GM19395 (cell line): ENCODE data around the gene AOC3.
"Not testable (repeated sequence)": the region's sequence is repeated elsewhere in the genome, so short reads cannot be mapped to it uniquely, and the experiment has no call there.

Source experiments
- ATAC-seq: cut with Tn5 transposase; IDR thresholded peaks from one replicate; pipeline ENCODE4 v1.9.1; 2021; ENCODE audit warnings: mild to moderate bottlenecking, moderate library complexity; ENCODE audit not compliant: unreplicated experiment

AOC3 gene

DNA sequence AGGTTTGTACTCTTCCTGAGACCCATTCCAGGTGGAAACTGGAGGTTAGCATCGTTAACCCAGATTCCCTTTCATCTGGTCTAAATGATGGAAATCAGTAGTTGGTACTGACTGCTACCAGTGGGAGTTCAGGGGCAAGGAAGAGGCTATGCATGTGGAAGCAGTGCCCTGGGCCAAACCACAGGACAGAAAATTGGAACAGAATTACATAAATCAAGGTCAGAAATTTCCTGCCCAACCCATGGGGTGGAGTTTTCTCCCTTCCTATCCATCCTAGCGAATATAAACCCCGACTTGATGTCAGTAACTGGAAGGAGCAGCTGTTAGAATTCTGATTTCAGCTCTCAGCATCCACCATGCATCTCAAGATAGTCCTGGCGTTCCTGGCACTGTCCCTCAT is 6.7 kb upstream of the AOC3 start, which contains the start of gene AOC2:
Gene AOC2, plus strand, starts transcription at position 310 of the 400 bp plus-strand sequence. Its CDS starts 47 bp downstream, at position 357.
- ATAC-seq = no peak

DNA sequence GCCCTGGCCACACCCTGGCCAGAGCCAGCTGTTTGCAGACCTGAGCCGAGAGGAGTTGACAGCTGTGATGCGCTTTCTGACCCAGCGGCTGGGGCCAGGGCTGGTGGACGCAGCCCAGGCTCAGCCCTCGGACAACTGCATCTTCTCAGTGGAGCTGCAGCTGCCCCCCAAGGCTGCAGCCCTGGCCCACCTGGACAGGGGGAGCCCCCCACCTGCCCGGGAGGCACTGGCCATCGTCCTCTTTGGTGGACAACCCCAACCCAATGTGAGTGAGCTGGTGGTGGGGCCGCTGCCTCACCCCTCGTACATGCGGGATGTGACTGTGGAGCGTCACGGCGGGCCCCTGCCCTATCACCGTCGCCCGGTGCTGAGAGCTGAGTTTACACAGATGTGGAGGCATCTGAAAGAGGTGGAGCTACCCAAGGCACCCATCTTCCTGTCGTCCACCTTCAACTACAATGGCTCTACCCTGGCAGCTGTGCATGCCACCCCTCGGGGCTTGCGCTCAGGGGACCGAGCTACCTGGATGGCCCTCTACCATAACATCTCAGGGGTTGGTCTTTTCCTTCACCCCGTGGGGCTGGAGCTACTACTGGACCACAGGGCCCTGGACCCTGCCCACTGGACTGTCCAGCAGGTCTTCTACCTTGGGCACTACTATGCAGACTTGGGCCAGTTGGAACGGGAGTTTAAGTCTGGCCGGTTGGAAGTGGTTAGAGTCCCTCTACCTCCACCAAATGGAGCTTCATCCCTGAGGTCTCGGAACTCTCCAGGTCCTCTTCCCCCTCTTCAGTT is 6.0 kb upstream of the AOC3 start:
- no peak for ATAC-seq

DNA sequence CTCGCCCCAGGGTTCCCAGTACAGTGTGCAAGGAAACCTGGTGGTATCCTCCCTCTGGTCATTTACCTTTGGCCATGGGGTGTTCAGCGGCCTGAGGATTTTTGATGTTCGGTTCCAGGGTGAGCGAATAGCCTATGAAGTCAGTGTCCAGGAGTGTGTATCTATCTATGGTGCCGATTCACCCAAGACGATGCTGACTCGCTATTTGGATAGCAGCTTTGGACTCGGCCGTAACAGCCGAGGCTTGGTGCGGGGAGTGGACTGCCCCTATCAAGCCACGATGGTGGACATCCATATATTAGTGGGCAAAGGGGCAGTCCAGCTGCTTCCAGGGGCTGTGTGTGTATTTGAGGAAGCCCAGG is 5.5 kb upstream of the AOC3 start:
- no peak for ATAC-seq

DNA sequence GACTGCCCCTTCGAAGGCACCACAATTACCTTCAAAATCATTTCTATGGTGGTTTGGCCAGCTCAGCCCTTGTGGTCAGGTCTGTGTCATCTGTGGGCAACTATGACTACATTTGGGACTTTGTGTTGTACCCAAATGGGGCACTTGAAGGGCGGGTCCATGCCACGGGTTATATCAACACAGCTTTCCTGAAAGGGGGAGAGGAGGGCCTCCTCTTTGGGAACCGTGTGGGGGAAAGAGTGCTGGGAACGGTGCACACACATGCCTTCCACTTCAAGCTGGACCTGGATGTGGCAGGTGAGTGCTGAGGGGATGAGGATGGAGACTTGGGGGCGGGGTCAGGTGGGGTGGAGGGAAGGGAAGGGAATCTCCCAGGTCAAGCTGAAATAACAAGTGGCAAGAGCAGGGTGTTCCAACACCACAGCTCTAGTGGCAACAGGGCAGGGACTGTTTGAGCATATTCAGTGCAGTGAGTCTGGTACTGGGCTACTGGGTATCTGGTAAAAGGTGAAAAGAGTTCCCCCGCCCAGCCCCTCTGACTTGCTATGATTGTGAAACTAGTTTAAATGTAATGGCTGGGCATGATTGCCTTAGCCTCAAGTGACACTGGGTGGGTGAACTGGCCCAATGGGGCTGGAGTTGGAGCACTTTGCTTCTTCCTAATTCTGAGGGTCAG is 4.9 kb upstream of the AOC3 start:
- ATAC-seq = no peak

DNA sequence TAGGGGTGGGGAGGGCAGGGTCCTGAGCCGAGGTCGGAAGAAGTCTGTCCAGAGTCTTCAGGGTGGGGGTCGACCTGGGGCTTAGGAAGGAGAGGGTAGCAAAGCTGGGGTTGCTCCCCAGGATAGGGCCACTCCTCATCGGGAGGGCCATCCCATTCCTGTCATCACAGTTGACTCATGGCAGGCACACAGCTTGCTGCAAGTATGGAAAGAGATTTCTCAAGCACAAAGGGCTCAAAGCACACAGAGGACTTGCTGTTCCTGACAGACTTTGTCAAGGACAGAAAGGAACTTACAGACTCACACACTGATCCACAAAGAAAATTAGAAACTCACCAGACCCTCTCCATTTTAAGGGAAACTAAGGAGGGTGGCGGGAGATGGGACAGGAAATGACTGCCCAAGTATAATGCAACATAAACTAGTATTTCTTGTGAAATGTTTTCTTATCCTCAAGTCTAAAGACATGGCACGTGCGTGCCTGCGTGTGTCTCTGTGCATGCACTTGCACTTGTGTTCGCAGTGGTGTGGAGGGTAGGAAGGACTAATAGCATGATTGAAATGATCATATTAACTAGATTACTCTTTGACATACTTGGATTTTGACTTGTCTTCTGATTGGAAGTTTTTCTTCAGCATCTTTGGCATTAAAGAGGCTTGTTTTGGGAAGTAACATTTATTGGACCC is 4.3 kb upstream of the AOC3 start:
- ATAC-seq = no peak

DNA sequence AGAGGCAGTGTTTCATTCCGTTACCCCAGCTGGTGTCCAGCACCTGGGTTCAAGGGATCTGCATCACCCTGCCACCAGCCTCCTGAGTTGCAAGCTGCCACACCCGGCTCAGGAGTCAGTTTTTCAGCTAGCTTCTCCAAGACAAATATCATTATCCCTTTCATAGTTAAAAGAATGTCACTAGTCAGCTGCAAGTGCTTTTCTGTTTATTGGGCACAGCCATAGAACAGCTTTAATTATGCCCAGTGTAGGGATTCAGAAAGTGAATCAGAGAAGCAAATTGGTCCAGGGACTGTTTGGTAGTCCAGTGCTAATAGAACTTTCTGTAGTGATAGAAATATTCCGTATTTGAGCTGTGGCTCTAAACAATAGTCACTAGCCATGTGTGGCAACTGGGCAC is 2.9 kb upstream of the AOC3 start:
- no peak for ATAC-seq

DNA sequence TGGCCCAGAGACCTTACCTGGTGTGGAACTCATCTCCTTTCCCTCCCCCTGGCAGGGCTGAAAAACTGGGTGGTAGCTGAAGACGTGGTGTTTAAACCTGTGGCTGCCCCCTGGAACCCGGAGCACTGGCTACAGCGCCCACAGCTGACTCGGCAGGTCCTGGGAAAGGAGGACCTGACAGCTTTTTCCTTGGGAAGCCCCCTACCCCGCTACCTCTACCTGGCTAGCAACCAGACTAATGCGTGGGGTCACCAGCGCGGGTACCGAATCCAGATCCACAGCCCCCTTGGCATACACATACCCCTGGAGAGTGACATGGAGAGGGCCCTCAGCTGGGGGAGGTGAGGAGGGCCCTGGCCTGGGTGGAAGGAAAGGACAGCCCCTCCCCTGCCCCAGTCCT is 2.0 kb upstream of the AOC3 start:
- ATAC-seq = no peak

DNA sequence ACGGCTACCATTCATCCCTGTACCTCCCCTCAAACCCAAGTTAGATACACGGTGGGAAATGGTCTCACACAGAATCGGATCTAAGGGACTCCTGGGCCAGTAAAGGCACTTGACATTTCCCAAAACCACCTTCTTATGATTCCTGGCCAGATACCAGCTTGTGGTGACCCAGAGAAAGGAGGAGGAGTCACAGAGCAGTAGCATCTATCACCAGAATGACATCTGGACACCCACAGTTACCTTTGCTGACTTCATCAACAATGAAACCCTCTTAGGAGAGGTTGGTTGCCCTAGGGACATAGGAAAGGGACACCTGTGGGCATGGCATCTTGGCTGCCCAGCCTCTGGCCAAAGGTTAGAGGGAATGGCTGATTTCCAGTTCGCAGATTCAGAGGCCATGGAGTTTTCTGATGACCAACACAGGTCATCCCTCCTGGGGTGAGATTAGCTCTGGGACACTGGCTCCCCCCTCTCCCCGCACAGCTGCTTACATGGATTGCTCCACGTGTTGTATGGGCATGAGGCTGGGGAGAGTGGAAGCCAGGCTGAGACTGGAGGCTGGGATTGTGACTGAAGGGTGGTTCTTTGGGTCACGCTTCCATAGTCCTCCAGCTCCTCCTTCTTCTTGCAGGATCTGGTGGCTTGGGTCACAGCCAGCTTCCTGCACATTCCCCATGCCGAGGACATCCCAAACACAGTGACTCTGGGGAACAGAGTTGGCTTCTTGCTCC is 1.4 kb upstream of the AOC3 start:
- ATAC-seq = no peak

DNA sequence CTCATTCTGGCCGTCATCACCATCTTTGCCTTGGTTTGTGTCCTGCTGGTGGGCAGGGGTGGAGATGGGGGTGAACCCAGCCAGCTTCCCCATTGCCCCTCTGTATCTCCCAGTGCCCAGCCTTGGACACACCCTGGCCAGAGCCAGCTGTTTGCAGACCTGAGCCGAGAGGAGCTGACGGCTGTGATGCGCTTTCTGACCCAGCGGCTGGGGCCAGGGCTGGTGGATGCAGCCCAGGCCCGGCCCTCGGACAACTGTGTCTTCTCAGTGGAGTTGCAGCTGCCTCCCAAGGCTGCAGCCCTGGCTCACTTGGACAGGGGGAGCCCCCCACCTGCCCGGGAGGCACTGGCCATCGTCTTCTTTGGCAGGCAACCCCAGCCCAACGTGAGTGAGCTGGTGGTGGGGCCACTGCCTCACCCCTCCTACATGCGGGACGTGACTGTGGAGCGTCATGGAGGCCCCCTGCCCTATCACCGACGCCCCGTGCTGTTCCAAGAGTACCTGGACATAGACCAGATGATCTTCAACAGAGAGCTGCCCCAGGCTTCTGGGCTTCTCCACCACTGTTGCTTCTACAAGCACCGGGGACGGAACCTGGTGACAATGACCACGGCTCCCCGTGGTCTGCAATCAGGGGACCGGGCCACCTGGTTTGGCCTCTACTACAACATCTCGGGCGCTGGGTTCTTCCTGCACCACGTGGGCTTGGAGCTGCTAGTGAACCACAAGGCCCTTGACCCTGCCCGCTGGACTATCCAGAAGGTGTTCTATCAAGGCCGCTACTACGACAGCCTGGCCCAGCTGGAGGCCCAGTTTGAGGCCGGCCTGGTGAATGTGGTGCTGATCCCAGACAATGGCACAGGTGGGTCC is 607 bp downstream of the AOC3 start:
- not testable (repeated sequence) for ATAC-seq

DNA sequence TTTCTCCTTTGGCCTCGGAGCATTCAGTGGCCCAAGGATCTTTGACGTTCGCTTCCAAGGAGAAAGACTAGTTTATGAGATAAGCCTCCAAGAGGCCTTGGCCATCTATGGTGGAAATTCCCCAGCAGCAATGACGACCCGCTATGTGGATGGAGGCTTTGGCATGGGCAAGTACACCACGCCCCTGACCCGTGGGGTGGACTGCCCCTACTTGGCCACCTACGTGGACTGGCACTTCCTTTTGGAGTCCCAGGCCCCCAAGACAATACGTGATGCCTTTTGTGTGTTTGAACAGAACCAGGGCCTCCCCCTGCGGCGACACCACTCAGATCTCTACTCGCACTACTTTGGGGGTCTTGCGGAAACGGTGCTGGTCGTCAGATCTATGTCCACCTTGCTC is 1.4 kb downstream of the AOC3 start:
- no peak for ATAC-seq

DNA sequence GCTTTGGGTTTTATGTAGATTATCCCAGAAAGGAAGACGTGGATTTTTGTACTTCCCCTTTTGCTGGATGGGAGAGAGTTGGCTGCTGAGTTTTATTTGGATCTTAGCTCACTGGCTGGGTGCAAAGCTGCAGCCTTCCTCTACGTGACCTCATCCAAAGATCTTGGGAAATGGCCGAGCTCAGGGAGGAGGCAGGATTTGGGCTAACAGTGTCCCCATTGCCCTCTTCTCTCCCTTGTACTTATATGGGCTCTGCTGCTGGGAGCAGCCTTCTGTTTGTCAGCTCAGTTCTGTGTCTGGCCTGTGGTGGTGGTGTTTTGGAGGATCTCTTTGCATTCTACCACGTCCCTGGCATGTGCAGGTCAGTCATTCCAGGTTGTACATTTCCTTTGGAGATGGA is 2.0 kb downstream of the AOC3 start:
- no peak for ATAC-seq

DNA sequence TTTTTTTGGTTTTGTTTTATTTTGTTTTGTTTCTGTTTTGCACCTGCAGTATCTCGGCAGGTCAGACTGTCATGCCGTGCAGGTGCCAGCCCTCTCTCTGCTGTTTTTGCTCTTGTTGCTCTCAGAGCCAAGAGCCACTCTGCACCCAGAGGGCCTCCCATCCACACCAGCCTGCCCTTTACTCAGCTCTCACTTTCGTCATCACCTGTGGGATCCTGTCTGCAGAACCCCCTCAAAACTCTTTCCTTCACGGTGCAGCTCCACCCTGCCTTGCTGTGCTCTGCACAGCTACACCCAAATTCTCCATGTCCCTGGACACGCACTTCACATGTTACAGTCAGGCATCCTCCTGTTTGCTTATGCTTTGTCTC is 2.6 kb downstream of the AOC3 start:
- no peak for ATAC-seq

DNA sequence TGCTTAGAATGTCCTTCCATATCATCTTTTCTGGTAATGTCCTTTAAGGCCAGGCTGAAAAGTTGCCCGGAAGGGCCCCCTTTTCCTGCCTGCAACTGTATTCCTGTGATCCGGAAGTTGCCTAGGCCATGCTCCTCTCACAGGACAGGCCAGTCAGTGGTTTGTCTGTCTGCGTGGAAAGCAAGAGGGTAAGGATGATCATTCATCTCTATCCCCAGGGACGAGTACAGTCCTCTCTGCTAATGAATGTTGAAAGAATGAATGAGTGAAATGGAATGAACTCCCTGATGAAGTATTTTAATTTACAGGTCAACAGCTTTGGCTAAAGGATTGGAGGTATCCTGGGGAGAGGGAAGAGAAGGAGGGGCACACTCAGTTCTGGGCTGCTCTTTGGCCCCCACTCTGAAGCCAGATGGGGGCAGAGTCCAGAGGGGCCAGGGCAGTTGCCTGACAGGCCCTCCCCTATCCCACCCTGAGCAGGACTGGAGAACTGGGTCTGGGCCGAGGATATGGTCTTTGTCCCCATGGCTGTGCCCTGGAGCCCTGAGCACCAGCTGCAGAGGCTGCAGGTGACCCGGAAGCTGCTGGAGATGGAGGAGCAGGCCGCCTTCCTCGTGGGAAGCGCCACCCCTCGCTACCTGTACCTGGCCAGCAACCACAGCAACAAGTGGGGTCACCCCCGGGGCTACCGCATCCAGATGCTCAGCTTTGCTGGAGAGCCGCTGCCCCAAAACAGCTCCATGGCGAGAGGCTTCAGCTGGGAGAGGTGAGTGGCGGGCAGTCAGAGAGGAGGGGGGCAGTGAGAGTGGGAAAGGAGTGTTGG is 3.2 kb downstream of the AOC3 start:
- ATAC-seq = no peak

DNA sequence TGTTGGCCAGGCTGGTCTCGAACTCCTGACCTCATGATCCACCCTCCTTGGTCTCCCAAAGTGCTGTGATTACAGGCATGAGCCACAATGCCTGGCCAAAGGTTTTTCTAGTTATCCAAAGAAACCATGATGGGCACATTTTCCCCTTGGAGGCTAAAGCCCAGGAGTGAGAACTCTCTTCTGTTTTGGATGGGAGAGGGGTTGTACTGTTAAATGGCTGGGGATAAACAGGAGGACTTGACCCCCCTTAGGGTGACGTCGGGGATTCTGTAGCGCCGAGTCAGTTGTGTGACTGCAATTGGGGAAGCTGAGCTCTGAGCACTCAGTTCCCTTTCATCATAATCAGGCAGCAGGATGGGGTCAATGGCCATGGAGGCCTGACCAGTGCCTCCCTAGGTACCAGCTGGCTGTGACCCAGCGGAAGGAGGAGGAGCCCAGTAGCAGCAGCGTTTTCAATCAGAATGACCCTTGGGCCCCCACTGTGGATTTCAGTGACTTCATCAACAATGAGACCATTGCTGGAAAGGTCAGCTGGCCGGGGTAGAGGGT is 4.1 kb downstream of the AOC3 start:
- ATAC-seq = no peak

DNA sequence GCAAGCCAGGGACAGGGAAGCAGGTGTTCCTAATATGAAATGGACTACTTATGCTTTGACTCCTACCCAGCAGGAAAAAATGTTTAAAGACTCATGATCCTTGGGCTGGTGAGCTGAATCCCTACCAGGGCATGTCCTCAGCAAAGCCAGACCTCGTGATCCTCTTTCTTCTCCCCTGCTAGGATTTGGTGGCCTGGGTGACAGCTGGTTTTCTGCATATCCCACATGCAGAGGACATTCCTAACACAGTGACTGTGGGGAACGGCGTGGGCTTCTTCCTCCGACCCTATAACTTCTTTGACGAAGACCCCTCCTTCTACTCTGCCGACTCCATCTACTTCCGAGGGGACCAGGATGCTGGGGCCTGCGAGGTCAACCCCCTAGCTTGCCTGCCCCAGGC is 5.1 kb downstream of the AOC3 start:
- ATAC-seq = not testable (repeated sequence)

DNA sequence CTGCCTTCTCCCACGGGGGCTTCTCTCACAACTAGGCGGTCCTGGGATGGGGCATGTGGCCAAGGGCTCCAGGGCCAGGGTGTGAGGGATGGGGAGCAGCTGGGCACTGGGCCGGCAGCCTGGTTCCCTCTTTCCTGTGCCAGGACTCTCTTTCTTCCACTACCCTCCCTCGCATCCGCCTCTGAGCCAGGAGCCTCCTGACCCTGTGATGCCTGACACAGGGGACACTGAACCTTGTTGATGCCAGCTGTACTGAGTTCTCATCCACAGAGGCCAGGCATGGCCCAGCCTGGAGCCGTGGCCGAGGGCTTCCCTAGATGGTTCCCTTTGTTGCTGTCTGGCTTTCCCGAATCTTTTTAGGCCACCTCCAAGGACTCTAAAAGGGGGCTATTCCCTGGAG is 5.5 kb downstream of the AOC3 start:
- not testable (repeated sequence) for ATAC-seq

DNA sequence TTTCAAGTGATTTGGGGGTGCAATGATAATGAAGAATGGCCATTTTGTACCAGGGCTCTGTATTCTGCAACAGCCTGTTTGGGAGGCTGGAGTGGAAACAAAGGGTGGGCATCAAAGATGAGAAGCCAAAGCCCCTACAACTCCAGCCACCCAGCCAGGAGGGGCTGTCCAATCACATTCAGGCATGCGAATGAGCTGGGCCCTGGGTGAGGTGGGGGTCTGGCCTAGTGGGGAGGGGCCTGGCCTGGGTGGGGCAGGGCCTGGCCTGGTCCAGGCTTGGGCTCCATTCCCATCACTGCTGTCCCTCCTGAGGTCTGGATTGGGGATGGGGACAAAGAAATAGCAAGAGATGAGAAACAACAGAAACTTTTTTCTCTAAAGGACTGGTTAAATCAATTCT is 6.4 kb downstream of the AOC3 start:
- ATAC-seq = no peak

DNA sequence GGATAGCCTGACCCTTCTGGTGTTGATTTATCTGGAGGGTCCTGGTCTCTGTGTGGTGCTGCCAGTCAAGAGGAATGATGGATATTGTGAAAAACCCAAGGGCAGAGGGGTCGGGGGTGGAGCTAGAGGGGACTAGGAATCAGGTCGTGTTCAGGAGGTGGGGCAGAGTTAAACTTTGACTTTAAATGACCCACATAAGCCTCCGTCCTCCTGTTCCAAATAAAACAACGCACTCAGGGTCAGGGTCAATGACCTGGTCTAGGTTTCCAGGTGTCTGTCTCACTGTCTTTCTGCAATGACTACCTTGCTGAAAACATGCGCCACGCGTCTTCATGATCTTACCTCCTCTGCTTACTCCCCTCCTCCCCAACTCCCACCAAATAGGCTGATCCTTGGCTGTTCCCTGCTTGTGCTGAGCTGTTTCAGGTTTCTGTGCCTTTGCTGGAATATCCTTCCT is 14.7 kb downstream of the AOC3 start:
- ATAC-seq = no peak

DNA sequence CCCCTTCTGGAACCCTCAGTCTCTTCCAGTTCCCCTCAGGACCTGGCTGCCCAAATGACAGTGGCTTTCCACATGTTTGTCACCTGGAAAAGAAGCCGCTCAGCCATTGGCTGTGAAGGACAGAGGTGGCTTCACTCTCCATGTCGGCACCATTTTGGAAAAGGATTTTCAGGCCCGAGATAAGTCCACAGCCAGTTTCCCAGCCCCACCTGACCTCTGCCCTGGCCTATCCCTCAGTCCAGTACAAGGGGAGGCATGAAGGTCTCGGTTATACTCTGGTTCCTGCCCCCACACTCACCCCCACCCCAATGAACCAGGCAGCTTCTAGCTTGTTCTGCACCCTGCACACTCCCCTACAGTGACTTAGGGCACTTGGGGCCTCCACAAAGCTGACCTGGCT is 15.2 kb downstream of the AOC3 start:
- no peak for ATAC-seq
